ENCODE data around the gene ATRNL1.

The ATRNL1 gene

DNA sequence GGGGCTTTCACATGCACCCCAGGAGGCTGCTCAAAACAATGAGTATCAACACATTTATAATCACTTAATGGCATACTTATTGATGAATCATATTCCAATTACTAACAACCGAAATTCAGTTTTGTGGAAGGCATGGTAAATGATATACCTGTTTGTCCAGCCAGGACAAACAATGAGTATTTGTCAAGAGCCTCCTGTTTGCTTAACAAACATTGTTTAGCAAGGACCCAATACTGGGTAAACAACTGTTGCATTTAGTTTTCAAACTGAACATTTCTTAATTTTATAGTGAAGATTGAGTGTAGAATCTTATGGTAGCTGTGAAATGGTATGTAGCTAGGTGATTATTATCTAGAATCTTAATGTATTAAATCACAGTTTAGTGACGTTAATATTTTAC, 473.7 kb downstream of the ATRNL1 start:
- H3K4me3 ChIP-seq (ENCODE audit: low read length): no peak overlapping the region
- peak; percentile 1 for DNase-seq (ENCODE audit: low read depth)
- TF ChIP-seq, protein P1, sequence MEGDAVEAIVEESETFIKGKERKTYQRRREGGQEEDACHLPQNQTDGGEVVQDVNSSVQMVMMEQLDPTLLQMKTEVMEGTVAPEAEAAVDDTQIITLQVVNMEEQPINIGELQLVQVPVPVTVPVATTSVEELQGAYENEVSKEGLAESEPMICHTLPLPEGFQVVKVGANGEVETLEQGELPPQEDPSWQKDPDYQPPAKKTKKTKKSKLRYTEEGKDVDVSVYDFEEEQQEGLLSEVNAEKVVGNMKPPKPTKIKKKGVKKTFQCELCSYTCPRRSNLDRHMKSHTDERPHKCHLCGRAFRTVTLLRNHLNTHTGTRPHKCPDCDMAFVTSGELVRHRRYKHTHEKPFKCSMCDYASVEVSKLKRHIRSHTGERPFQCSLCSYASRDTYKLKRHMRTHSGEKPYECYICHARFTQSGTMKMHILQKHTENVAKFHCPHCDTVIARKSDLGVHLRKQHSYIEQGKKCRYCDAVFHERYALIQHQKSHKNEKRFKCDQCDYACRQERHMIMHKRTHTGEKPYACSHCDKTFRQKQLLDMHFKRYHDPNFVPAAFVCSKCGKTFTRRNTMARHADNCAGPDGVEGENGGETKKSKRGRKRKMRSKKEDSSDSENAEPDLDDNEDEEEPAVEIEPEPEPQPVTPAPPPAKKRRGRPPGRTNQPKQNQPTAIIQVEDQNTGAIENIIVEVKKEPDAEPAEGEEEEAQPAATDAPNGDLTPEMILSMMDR (IDR thresholded peaks at IDR 0.05; ENCODE audit: insufficient read depth, low read depth, low read length, missing control alignments): no peak

DNA sequence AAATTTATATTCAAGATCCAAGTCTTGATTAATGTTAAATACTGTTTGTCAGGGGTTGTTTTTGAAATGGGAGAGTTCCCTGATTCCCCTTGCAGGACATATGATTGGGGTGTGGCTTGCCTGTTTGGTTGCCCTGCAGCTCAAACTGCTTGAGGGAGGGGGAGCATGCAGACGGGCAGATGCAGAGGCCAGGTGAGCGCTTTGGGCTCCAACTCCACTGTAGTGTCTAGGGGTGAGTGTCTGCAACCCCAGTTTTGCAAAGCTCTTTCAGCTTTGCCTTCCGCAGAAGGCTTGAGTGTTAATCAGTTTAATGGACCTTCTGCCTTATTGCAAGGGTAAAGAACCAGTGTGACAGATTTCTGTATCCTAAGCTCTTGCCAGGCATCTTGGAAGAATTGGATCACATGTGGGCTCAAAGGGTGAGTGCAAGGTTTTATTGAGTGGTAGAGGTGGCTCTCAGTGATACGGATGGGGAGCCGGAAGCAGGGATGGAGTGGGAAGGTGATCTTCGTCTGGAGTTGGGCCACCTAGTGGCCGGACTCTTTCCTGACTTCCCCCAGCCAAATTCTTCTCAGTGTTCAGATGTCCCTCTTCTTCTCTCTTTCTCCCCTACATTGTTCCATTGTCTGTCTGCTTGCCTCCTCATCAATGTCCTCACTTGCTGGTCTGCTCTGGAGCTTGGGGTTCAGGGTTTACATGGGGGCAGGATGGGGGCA, 479.7 kb downstream of the ATRNL1 start:
- no peak overlapping the region for H3K4me3 ChIP-seq (ENCODE audit: low read length)
- DNase-seq (ENCODE audit: low read depth): peak; percentile 12
- TF ChIP-seq, protein P1 (IDR thresholded peaks at IDR 0.05; ENCODE audit: insufficient read depth, low read depth, low read length, missing control alignments): peak; percentile 41

DNA sequence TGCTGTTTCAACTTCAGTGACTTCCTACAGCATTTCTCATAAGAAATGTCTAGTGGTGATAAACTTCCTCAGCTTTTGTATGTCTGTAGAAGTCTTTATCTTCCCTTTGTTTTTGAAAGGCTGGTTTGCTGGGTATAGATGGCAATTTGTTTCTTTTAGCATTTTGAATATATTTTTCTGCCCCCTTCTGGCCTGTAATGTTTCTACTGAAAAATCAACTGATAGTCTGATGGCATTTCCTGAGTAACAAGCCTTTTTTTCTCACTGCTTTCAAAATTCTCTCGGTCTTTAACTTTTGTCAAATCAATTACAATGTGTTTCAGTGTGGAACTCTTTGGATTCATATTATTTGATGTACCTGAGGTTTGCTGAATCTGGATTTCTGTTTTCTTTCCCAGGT, 487.1 kb downstream of the ATRNL1 start:
- TF ChIP-seq, protein P1 (IDR thresholded peaks at IDR 0.05; ENCODE audit: insufficient read depth, low read depth, low read length, missing control alignments): no peak
- H3K4me3 ChIP-seq (ENCODE audit: low read length): no peak overlapping the region
- no peak for DNase-seq (ENCODE audit: low read depth)

DNA sequence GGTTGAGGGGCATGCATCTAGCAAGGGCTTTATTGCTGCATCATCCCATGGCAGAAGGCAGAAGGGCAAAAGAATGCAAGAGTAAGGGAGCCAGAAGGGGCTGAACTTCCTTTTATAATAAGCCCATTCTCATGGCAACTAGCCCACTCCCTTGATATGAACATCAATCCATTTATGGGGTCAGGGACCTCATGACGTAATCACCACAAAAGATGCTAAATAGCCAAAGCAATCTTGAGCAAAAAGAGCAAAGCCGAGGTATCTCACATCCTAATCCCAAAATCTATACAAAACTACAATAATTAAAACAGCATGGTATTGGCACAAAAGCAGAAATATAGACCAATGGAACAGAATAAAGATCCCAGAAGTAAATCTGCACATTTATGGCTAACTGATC, 499.9 kb downstream of the ATRNL1 start:
- DNase-seq (ENCODE audit: low read depth): no peak
- TF ChIP-seq, protein P1 (IDR thresholded peaks at IDR 0.05; ENCODE audit: insufficient read depth, low read depth, low read length, missing control alignments): no peak

DNA sequence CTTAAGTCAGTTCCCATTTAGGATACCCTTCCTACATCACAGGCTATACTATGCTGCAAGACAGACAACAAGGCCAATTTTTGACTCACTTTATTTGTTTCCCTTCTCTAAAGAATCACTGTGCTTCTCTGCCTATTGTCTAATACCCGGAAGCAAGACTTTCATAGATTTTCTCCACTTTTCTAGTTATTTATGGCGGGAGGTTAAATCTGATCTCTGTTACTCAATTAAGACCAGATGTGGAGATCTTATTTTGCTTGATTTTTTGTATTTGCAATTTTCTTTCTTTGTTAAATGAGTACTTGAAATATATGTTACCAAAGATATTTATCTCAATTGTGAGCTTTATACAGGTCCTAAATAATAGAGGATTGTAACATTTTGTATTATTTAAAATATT, 511.5 kb downstream of the ATRNL1 start:
- no peak for DNase-seq (ENCODE audit: low read depth)
- TF ChIP-seq, protein P1 (IDR thresholded peaks at IDR 0.05; ENCODE audit: insufficient read depth, low read depth, low read length, missing control alignments): no peak
- no peak overlapping the region for H3K4me3 ChIP-seq (ENCODE audit: low read length)

More for the DNA sequence above, 499.9 kb downstream of the ATRNL1 start:
- H3K4me3 ChIP-seq (ENCODE audit: low read length): no peak overlapping the region

DNA sequence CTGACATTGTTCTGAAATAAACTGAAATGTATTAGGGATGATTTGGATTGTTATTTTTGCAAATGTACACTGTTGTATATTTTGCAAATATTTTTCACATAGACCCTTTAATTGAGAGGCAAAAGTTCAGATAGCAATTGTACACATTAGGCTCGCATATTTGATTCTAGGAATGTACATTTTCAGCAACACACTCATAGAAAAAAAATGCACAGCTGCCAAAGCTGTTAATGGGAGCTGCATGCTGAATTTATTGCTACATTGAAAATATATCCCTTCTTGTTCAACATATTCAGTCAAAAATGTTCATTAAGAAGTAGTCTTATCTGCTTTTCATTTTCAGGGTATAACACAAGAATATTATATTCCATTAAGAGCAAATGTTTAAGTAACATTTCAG, 512.9 kb downstream of the ATRNL1 start:
- H3K4me3 ChIP-seq (ENCODE audit: low read length): no peak overlapping the region
- no peak for DNase-seq (ENCODE audit: low read depth)
- TF ChIP-seq, protein P1 (IDR thresholded peaks at IDR 0.05; ENCODE audit: insufficient read depth, low read depth, low read length, missing control alignments): no peak

DNA sequence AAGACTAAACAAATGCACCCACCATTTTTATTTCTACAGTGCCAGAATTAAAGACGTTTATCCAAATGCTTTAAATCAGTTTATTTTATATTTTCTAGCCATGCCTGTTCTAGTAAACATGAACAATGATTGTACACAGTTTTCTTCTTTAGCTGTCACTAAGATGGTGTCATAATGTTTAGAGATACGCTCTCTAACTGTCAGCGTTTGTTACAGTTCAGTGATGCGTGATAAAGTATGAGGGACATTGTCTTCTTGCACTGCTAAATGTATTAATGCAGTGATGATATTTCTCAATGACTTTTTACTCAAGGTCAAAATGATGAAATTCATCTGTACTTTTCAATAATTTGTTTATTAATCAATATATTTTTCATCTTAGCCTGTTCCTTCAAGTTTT, 513.6 kb downstream of the ATRNL1 start:
- no peak for DNase-seq (ENCODE audit: low read depth)
- H3K4me3 ChIP-seq (ENCODE audit: low read length): no peak overlapping the region
- TF ChIP-seq, protein P1 (IDR thresholded peaks at IDR 0.05; ENCODE audit: insufficient read depth, low read depth, low read length, missing control alignments): no peak

All from epithelial cell of esophagus (primary cell).